ENCODE measurements around the gene PCDH9.

PCDH9 gene

GRCh38 chr13:66864627-66865026 is 365.5 kb downstream of the PCDH9 start:
- Histone ChIP-seq H3K36me3 (replicated peaks in 1 of 2; ENCODE audit: control insufficient read depth in 2 of 2, insufficient read depth in 2 of 2, low read length in 2 of 2) (no peaks in the 10 kb centered on the region), H4K91ac (ENCODE audit: low read depth, low read length, poor library complexity) (no peak overlapping the region), H3K79me1 (ENCODE audit: low read depth, low read length) (no peaks in the 10 kb centered on the region), H4K8ac (ENCODE audit: low read depth, low read length) (no peak overlapping the region), H3K27me3 (ENCODE audit: control insufficient read depth in 3 of 3, insufficient read depth in 3 of 3, low read depth in 1 of 3, low read length in 3 of 3) (no peaks in the 10 kb centered on the region), H3K14ac (ENCODE audit: low read length) (no peak overlapping the region), H3K18ac (ENCODE audit: low read length) (no peak overlapping the region), H2BK12ac (ENCODE audit: low read length) (no peak overlapping the region), H2AK5ac (ENCODE audit: low read depth, low read length) (no peak overlapping the region), H3K4me1 (ENCODE audit: control insufficient read depth in 2 of 2, insufficient read depth in 1 of 2, low read depth in 1 of 2, low read length in 2 of 2) (peaks cover 4 to 13% of the 10 kb centered on the region in 2 donors), H3K9me3 (replicated peaks in 1 of 2; ENCODE audit: control insufficient read depth in 2 of 2, insufficient read depth in 1 of 2, low read depth in 1 of 2, low read length in 2 of 2) (no peaks in the 10 kb centered on the region), H3K4ac (ENCODE audit: low read length) (no peak overlapping the region), H3K4me2 (ENCODE audit: insufficient read depth, low read length, poor library complexity, severe bottlenecking) (no peak overlapping the region), H3K4me3 (ENCODE audit: low read length in 2 of 2) (no peak overlapping the region), H3K27ac (replicated peaks; ENCODE audit: low read length) (no peak overlapping the region), H2AFZ (ENCODE audit: low read length) (no peak overlapping the region), H3K9ac (ENCODE audit: low read depth, low read length, poor library complexity) (no peak overlapping the region), H2BK120ac (ENCODE audit: low read depth, low read length) (no peak overlapping the region), H3K23ac (ENCODE audit: low read depth, low read length, poor library complexity) (no peak overlapping the region), H2BK5ac (ENCODE audit: low read length) (no peak overlapping the region), H2BK15ac (ENCODE audit: low read length) (no peak overlapping the region)
- WGBS, 2 donors (ENCODE audit: extremely low coverage in 2 of 2, insufficient read length in 2 of 2, insufficient replicate concordance in 1 of 2), result no CpG with 5 or more reads among the region's 3 CpGs
- DNase-seq (ENCODE audit: low spot score), result no peak

- H3K9ac ChIP-seq (ENCODE audit: low read depth, low read length, poor library complexity), result no peak overlapping the region
- H3K14ac ChIP-seq (ENCODE audit: low read length), result no peak overlapping the region
- no peaks in the 10 kb centered on the region for H3K27me3 ChIP-seq (ENCODE audit: control insufficient read depth in 3 of 3, insufficient read depth in 3 of 3, low read depth in 1 of 3, low read length in 3 of 3)
- H3K4me3 ChIP-seq (ENCODE audit: low read length in 2 of 2), result no peak overlapping the region
- H4K8ac ChIP-seq (ENCODE audit: low read depth, low read length), result no peak overlapping the region
- no peak overlapping the region for H4K91ac ChIP-seq (ENCODE audit: low read depth, low read length, poor library complexity)
- H2BK5ac ChIP-seq (ENCODE audit: low read length), result no peak overlapping the region
- no peak overlapping the region for H2BK120ac ChIP-seq (ENCODE audit: low read depth, low read length)
- H3K4me2 ChIP-seq (ENCODE audit: insufficient read depth, low read length, poor library complexity, severe bottlenecking), result no peak overlapping the region
- H3K23ac ChIP-seq (ENCODE audit: low read depth, low read length, poor library complexity), result no peak overlapping the region
- H3K36me3 ChIP-seq (replicated peaks in 1 of 2; ENCODE audit: control insufficient read depth in 2 of 2, insufficient read depth in 2 of 2, low read length in 2 of 2), result no peaks in the 10 kb centered on the region
- no peak overlapping the region for H3K27ac ChIP-seq (replicated peaks; ENCODE audit: low read length)
- H3K18ac ChIP-seq (ENCODE audit: low read length), result no peak overlapping the region
- H3K4me1 ChIP-seq (ENCODE audit: control insufficient read depth in 2 of 2, insufficient read depth in 1 of 2, low read depth in 1 of 2, low read length in 2 of 2), result peaks cover 4 to 13% of the 10 kb centered on the region in 2 donors
- no peak overlapping the region for H3K4ac ChIP-seq (ENCODE audit: low read length)
- H2AK5ac ChIP-seq (ENCODE audit: low read depth, low read length), result no peak overlapping the region
- peak overlapping the region; percentile 69 for H2AFZ ChIP-seq (ENCODE audit: low read length)
- no peaks in the 10 kb centered on the region for H3K79me1 ChIP-seq (ENCODE audit: low read depth, low read length)
- H2BK15ac ChIP-seq (ENCODE audit: low read length), result no peak overlapping the region
- no CpG with 5 or more reads among the region's 2 CpGs for WGBS, 2 donors (ENCODE audit: extremely low coverage in 2 of 2, insufficient read length in 2 of 2, insufficient replicate concordance in 1 of 2)
- no peaks in the 10 kb centered on the region for H3K9me3 ChIP-seq (replicated peaks in 1 of 2; ENCODE audit: control insufficient read depth in 2 of 2, insufficient read depth in 1 of 2, low read depth in 1 of 2, low read length in 2 of 2)
- no peak for DNase-seq (ENCODE audit: low spot score)
- H2BK12ac ChIP-seq (ENCODE audit: low read length), result no peak overlapping the region
These were observed 369.2 kb downstream of the PCDH9 start for GRCh38 chr13:66860878-66861417.

DNA sequence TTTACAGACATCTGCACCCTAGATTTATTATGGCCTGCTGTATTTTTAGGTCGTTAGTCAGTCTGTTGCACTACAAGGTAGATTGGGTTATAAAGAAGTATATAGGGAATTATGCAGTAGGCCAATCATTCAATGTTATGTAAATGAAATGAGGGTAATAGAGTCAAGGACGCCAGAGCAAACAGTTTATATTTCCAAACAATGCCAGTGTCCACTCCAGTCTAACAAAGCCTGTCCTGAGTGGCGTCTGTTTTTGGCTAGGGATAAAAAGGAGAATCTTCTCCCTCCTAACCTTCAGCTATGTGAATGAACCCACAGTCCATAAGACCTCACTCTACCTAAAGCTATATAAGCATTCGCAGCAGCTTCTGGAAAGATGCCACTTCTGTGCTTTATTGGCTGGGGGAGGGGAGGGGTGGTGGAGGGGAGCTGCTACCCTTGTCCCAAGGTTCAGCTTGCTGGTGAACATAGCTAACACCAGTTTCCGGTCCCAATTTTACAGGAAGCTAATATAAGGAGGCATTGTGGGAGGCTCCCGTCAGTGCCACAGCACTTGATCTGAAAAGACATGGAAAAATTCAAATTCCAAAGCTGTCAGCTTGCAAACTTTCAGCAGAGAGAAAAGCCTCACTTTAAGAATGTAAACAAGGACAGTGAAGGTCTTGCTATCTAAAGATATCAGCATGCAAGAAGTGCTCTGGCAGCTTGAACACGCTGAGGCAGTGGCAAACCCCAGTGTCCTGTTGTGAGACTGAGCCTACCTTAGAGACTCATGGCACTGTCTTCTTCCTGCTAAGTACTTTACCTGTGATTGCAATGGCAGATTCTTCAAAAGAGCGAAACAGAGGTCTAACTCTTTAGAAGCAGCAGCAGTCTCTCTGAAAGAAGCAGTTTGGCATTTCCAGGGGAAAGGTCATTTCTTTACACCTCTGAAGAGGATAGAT is 369.9 kb downstream of the PCDH9 start:
- Histone ChIP-seq H3K4me1 (ENCODE audit: control insufficient read depth in 2 of 2, insufficient read depth in 1 of 2, low read depth in 1 of 2, low read length in 2 of 2) (peaks cover 4 to 13% of the 10 kb centered on the region in 2 donors), H3K9ac (ENCODE audit: low read depth, low read length, poor library complexity) (no peak overlapping the region), H3K79me1 (ENCODE audit: low read depth, low read length) (no peaks in the 10 kb centered on the region), H2AK5ac (ENCODE audit: low read depth, low read length) (no peak overlapping the region), H2BK12ac (ENCODE audit: low read length) (no peak overlapping the region), H4K91ac (ENCODE audit: low read depth, low read length, poor library complexity) (no peak overlapping the region), H2AFZ (ENCODE audit: low read length) (peak overlapping the region; percentile 69), H2BK5ac (ENCODE audit: low read length) (no peak overlapping the region), H2BK120ac (ENCODE audit: low read depth, low read length) (no peak overlapping the region), H4K8ac (ENCODE audit: low read depth, low read length) (no peak overlapping the region), H3K18ac (ENCODE audit: low read length) (no peak overlapping the region), H3K23ac (ENCODE audit: low read depth, low read length, poor library complexity) (no peak overlapping the region), H3K4me2 (ENCODE audit: insufficient read depth, low read length, poor library complexity, severe bottlenecking) (no peak overlapping the region), H2BK15ac (ENCODE audit: low read length) (no peak overlapping the region), H3K14ac (ENCODE audit: low read length) (no peak overlapping the region), H3K4ac (ENCODE audit: low read length) (no peak overlapping the region), H3K27me3 (ENCODE audit: control insufficient read depth in 3 of 3, insufficient read depth in 3 of 3, low read depth in 1 of 3, low read length in 3 of 3) (no peaks in the 10 kb centered on the region), H3K27ac (replicated peaks; ENCODE audit: low read length) (no peak overlapping the region), H3K36me3 (replicated peaks in 1 of 2; ENCODE audit: control insufficient read depth in 2 of 2, insufficient read depth in 2 of 2, low read length in 2 of 2) (no peaks in the 10 kb centered on the region), H3K4me3 (ENCODE audit: low read length in 2 of 2) (no peak overlapping the region), H3K9me3 (replicated peaks in 1 of 2; ENCODE audit: control insufficient read depth in 2 of 2, insufficient read depth in 1 of 2, low read depth in 1 of 2, low read length in 2 of 2) (no peaks in the 10 kb centered on the region)
- no CpG with 5 or more reads among the region's 8 CpGs for WGBS, 2 donors (ENCODE audit: extremely low coverage in 2 of 2, insufficient read length in 2 of 2, insufficient replicate concordance in 1 of 2)
- DNase-seq (ENCODE audit: low spot score), result no peak

DNA sequence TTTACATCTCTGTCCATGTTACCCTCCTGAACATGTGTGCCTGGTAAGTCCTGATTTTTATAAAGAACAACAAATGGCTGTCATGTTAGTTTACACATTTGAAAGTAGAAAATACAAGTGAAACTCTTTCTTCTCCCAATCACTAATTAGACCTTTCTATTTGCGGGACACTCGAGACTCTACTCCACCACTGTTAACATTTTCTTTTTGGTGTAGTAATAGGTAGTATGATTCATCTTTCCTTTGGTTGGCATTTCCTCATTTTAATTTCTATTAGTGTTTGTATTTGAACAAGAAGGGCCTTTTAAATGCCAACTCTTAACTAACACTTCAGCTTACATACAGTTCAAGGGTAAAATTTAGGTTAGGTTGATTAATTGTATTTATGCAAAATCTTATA is 371.1 kb downstream of the PCDH9 start:
- no peak overlapping the region for H2BK12ac ChIP-seq (ENCODE audit: low read length)
- no peak overlapping the region for H4K91ac ChIP-seq (ENCODE audit: low read depth, low read length, poor library complexity)
- no CpG with 5 or more reads among the region's 2 CpGs for WGBS, 2 donors (ENCODE audit: extremely low coverage in 2 of 2, insufficient read length in 2 of 2, insufficient replicate concordance in 1 of 2)
- H3K4me1 ChIP-seq (ENCODE audit: control insufficient read depth in 2 of 2, insufficient read depth in 1 of 2, low read depth in 1 of 2, low read length in 2 of 2), result peaks cover 4 to 13% of the 10 kb centered on the region in 2 donors
- no peak overlapping the region for H2BK15ac ChIP-seq (ENCODE audit: low read length)
- no peak overlapping the region for H2AFZ ChIP-seq (ENCODE audit: low read length)
- H3K79me1 ChIP-seq (ENCODE audit: low read depth, low read length), result no peaks in the 10 kb centered on the region
- no peak overlapping the region for H2BK120ac ChIP-seq (ENCODE audit: low read depth, low read length)
- H2BK5ac ChIP-seq (ENCODE audit: low read length), result no peak overlapping the region
- no peak overlapping the region for H3K23ac ChIP-seq (ENCODE audit: low read depth, low read length, poor library complexity)
- no peak overlapping the region for H3K27ac ChIP-seq (replicated peaks; ENCODE audit: low read length)
- H3K18ac ChIP-seq (ENCODE audit: low read length), result no peak overlapping the region
- no peak for DNase-seq (ENCODE audit: low spot score)
- no peak overlapping the region for H3K9ac ChIP-seq (ENCODE audit: low read depth, low read length, poor library complexity)
- no peaks in the 10 kb centered on the region for H3K27me3 ChIP-seq (ENCODE audit: control insufficient read depth in 3 of 3, insufficient read depth in 3 of 3, low read depth in 1 of 3, low read length in 3 of 3)
- no peak overlapping the region for H3K4ac ChIP-seq (ENCODE audit: low read length)
- no peak overlapping the region for H3K4me2 ChIP-seq (ENCODE audit: insufficient read depth, low read length, poor library complexity, severe bottlenecking)
- H4K8ac ChIP-seq (ENCODE audit: low read depth, low read length), result no peak overlapping the region
- no peak overlapping the region for H2AK5ac ChIP-seq (ENCODE audit: low read depth, low read length)
- no peaks in the 10 kb centered on the region for H3K9me3 ChIP-seq (replicated peaks in 1 of 2; ENCODE audit: control insufficient read depth in 2 of 2, insufficient read depth in 1 of 2, low read depth in 1 of 2, low read length in 2 of 2)
- H3K14ac ChIP-seq (ENCODE audit: low read length), result no peak overlapping the region
- H3K4me3 ChIP-seq (ENCODE audit: low read length in 2 of 2), result no peak overlapping the region
- no peaks in the 10 kb centered on the region for H3K36me3 ChIP-seq (replicated peaks in 1 of 2; ENCODE audit: control insufficient read depth in 2 of 2, insufficient read depth in 2 of 2, low read length in 2 of 2)

All from neuronal stem cell (in vitro differentiated cells).